HG03565 (cell line): ENCODE measurements around the gene MME.
"Not testable (repeated sequence)": the region's sequence is repeated elsewhere in the genome, so short reads cannot be mapped to it uniquely, and the experiment has no call there.

ENCODE experiments used
- ATAC-seq: cut with Tn5 transposase; IDR thresholded peaks from one replicate; pipeline ENCODE4 v1.9.1; 2021; ENCODE audit warnings: mild to moderate bottlenecking, moderate library complexity; ENCODE audit not compliant: unreplicated experiment

The MME gene

GRCh38 chr3:155190691-155191090 is 110.6 kb downstream of the MME start:
- no peak for ATAC-seq

GRCh38 chr3:155192957-155193746 is 113.0 kb downstream of the MME start:
- ATAC-seq = no peak

DNA sequence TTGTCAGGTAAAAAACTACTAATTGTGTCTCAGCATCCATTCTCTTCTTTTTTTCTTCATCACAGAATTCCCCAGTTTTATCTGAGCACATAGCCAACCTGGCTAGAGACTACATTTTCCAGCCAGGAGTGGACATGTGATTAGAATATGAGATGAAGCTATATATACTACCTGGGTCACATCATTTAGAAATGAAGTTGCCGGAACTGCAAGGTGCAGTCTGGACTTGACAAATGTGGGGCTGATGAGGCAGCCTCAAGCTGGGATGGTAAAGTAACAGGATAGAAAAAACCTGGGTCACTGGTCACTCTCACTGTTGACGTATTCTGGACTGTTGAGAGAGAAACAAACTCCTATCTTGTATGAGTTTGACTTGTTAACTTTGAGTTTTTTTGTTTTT is 113.7 kb downstream of the MME start:
- no peak for ATAC-seq

- no peak for ATAC-seq
Observed at GRCh38 chr3:155194973-155195957, 115.1 kb downstream of the MME start.

- ATAC-seq = no peak
Observed at GRCh38 chr3:155196131-155197021, 116.3 kb downstream of the MME start.

DNA sequence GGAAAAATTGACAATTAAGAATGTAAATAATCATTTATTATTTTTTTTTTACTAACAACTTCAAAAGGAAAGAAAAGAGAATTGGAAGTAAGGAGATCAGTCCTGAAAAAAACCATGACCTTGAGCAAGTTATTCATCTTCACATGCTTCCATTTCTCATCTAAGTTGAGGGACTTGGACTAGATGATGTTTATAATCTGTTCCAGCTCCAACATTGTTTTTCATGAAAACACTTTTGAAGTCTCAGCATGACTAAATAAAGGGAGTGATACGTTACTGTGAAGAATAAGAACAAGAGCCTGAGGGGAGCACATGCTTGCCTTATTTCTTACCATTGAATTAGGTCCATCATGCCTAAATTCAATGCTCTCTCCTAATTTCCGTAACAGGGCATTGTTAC is 117.7 kb downstream of the MME start:
- ATAC-seq = no peak

DNA sequence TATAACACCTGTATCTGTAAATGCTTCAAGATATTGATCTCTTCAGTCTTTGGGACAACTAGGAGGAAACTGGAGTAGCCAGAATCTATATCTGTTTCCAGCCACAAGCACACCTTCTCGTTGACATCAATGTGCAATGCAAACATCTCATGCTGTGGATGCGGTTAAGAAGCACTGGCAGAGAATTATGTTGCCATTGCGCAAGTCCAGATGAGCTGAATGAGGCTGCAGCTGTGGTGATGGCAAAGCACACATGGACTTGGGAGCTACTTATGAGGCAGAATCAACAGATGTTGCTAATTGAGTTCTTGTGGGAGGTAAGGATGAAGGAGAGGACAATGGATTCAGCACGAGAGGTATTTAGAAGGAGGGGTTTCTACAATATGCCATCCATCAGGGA is 122.5 kb downstream of the MME start:
- no peak for ATAC-seq

- ATAC-seq = no peak
Observed at GRCh38 chr3:155204851-155205250, 124.7 kb downstream of the MME start.

DNA sequence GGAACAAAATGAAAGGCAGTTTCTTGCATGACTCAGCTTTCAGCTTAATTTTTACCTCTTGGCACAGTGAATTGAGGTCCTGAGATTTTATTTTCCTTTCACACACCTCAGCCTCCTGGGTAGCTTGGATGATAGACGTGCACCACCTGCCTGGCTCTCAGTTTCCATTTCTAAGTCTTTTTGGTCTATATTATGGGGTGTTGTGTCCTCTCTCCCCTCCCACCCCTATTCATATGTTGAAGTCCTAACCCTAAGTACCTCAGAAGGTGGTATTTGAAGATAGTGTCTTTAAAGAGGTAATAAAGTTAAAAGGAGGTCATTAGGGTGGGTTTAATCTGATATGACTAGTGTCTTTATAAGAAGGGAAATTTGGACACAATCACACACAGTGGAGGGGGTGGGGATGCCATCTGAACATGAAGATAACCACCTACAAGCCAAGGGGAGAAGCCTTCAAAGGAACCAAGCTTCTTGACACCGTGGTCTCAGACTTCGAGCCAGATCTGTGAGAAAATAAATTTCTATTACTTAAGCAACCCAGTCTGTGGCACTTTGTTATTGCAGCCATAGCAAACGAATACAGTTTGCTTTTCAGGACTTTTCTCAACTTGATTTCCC is 128.2 kb downstream of the MME start:
- ATAC-seq = no peak

DNA sequence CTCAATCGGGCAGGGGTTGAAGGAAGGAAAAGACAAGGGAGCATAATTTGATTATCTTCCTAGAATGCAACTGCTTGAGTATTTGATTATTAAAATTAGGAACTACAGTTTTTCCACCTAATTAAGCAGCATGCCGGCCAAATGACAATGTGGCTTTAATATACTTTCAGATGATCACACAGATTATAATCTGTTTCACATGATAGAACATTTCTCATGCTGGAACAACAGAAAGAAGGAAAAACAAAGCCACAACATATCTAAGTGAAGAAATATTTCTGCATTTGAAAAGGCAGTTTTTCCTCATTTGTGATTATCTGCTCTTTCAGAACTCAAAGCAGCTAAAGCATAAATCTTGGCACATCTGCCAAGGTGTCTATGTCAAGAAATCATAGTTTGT is 130.6 kb downstream of the MME start:
- no peak for ATAC-seq

DNA sequence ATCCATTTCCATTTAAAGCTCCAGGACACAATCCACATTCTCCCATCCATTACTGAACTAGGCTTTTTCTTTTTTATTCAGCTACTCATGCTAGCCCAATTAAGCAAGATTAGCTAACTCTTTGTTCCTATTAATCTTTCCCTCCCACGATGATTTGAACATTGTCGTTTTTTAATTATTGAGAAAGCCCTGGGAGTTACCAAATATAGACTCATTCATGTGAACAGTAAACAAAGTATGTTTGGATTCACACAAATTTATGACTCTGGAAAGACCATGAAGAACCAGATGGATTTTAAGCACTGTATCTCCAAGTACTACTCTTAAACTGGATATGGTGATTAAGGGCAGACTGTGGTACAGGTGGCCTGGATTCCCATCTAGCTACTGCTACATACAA is 131.1 kb downstream of the MME start:
- no peak for ATAC-seq

- no peak for ATAC-seq
Observed at GRCh38 chr3:155211940-155212339, 131.8 kb downstream of the MME start.

DNA sequence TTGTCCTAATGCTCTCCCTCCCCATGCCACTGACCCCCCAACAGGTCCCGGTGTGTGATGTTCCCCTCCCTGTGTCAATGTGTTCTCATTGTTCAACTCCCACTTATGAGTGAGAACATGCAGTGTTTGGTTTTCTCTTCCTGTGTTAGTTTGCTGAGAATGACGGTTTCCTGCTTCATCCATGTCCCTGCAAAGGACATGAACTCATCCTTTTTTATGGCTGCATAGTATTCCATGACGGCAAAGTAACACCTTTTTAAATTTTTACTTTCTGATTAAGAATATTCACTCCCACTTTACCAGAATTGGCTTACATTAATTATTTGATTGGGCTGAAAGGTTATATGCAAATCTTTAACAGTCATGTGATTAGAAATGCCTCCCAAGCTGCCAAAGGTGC is 135.9 kb downstream of the MME start:
- ATAC-seq = not testable (repeated sequence)

- no peak for ATAC-seq
Observed at GRCh38 chr3:155217591-155217990, 137.5 kb downstream of the MME start.

DNA sequence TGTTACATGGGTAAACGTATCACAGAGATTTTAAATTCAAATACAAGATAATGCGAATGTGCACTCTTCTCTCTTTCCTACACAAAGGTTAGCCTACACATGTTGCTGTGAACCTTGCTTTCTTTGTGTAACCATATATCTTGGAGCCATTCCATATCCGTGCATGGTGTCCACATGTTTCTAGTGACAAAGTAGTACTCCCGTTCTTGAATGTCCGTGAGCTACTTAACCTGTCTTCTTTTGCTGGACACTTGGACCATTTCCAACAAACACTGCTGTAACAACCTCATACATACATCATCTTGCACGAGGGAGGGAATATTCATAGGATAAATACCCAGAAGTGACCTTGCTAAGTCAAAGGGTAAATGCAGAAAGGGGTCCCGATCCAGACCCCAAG is 138.3 kb downstream of the MME start:
- ATAC-seq = no peak

DNA sequence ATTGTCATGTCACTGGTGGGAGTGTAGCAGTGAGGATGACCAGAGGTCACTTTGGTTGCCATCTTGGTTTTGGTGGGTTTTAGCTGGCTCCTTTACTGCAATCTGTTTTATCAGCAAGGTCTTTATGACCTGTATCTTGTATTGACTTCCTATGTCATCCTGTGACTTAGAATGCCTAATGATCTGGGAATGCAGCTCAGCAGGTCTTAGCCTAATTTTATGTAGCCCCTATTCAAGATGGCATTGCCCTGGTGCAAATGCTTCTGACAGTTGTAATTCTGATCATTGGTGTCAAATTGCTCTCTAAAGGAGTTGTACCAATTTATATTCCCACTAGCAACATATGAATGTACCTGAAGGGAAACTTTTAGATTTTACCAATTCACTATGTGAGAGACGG is 139.0 kb downstream of the MME start:
- no peak for ATAC-seq

GRCh38 chr3:155225417-155225816 is 145.3 kb downstream of the MME start:
- no peak for ATAC-seq

- ATAC-seq = no peak
Observed at GRCh38 chr3:155227141-155227540, 147.0 kb downstream of the MME start.

GRCh38 chr3:155228676-155229075 is 148.6 kb downstream of the MME start:
- no peak for ATAC-seq

GRCh38 chr3:155229086-155229485 is 149.0 kb downstream of the MME start:
- ATAC-seq = no peak

GRCh38 chr3:155230382-155230781 is 150.3 kb downstream of the MME start:
- ATAC-seq = no peak
